Mesenteric fat pad (tissue), 1 donor: Measurements from ENCODE around the gene GPATCH8. TPM values are rescaled to one million over a fixed set of nuclear protein-coding genes. Genes with fewer than 3 reads are reported as not detected.
"Not testable (repeated sequence)": the region's sequence is repeated elsewhere in the genome, so short reads cannot be mapped to it uniquely, and the experiment has no call there.

Experiments
- DNase-seq: peaks from one replicate; pipeline ENCODE4 v3.0.0-alpha.2; 2020; ENCODE audit warnings: low spot score
- total RNA-seq: library from RNA; stranded (reverse); fragmentation: NEBNext Ultra II Directional; extraction: Animal tissue kit (Norgen Biotek cat#: 25700); gene quantifications from one replicate; pipeline ENCODE4 v1.2.1, GENCODE V29; 2021
- donor health status: DM: yes; HTN: yes; CAD: no.

The GPATCH8 gene
- total RNA-seq, 1 donor from 2014 or later, result 38.1 TPM

- DNase-seq, result no peak
Observed at GRCh38 chr17:44378171-44378705, 125.0 kb downstream of the GPATCH8 start.

DNA sequence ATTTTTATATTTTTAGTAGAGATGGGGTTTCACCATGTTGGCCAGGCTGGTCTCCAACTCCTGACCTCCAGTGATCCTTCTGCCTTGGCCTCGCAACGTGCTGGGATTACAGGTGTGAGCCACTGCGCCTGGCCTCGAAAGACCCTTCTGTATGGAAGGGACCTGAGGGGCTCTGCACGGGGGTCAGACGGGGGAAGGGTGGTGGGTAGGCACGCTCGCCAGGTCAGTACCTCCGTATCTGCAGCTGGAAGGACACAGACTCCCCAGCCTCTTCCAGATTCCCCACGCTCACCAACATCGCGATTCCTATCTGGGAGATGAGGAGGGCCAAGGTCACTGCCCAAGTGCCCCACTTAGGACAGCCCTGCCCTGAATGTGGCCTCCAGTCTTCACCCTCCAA lies 126.4 kb downstream of the GPATCH8 start:
- no peak for DNase-seq

DNA sequence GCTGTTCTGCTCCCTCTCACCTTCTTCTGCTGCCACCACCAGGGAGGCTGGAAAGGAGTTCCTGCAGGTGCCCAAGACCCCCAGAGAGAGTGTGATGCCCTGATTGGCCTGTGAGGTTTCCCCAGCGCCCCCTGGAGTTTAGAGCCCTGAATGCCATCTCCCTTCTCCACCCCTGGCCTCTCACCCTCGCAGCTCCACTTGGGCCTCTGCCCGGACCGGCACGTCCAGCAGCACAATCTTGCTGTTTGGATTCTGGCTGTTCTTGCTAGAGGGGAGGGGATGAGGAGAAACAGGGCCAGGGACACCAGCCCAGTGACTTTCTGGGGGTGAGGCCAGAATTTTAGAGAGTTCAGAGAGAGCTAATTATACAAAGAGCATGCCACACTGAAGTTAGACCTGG lies 127.1 kb downstream of the GPATCH8 start:
- no peak for DNase-seq

GRCh38 chr17:44375196-44376017 lies 127.8 kb downstream of the GPATCH8 start:
- no peak for DNase-seq

DNA sequence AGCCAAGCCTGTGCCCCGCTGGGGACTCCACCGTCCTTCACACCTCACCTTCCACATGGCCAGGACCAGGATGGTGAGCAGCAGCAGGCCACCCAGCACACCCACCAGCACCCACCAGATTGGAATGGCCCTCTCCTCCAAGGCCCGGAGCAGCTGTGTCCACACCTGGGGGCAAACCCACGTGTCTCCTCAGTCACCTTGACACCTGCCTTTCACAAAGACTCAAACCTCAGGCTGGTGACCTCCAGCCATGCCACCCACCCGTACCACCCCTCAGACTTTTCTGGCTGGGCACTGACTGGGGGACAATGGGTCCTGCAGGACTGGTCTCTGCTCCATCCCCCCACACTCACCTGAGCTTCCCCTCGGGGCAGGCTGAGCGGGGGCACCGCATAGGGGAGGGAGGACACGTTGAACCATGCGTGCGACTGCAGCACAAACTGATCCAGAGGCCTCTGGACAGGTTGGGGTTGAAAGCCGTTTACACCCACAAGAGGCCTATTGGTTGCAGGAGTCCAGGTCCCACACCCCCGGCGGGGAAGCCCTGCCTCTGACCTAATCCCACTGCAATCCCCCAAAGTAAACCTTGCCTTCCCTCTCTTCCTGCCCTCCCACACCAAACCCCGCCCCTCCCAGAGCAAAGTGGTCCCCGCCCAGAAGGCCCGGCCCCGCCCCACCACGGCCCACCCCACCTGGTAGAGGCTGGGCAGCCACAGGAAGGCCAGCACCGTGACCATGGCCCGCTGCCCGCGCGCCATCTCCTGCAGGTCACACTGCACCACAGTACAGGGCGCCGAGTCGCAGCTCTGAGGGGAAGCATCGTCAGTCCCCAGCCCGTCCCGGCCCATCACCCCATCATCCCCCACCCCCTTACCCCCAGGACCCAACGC lies 128.7 kb downstream of the GPATCH8 start:
- no peak for DNase-seq

DNA sequence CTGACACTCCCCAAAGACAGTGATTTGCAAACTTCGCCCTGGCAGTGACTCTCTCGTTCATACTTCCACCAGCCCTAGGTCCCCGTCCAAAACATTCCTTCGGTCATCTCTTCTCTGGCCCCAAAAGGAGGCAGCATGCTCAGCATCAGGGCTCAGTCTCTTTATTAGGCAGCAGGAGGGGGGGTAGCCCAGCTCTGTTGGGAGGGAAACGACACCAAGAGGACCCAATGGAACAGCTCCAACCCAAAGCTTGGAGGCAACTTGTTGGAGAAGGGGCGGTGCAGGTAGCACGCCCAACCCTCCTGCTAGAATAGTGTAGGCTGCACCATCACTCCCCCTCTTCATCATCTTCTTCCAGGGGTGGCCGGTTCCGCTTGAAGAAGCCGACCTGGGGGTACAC lies 131.2 kb downstream of the GPATCH8 start:
- no peak for DNase-seq

- DNase-seq, result not testable (repeated sequence)
Observed at GRCh38 chr17:44369414-44370023, 133.7 kb downstream of the GPATCH8 start.

DNA sequence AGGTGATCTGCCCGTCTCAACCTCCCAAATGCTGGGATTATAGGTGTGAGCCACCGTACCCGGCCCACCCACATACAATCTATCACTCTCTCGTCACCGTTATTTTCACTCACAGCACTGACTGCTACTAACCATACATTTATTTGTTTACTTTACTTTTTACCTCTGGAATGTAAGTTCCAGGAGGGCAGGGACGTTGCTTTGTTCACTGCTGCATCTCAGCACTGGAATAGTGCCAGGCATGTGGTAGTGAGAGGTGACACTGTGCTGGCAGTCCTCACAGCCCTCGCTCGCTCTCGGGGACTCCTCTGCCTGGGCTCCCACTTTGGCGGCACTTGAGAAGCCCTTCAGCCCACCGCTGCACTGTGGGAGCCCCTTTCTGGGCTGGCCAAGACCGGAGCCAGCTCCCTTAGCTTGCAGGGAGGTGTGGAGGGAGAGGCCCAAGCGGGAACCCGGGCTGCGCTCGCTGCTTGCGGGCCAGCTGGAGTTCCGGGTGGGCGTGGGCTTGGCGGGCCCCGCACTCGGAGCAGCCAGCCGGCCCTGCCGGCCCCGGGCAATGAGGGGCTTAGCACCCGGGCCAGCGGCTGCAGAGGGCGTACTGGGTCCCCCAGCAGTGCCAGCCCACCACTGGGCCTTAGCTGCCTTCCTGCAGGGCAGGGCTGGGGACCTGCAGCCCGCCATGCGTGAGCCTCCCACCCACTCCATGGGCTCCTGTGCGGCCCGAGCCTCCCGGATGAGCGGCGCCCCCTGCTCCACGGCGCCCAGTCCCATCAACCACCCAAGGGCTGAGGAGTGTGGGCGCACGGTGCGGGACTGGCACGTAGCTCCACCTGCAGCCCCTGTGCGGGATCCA lies 134.6 kb downstream of the GPATCH8 start:
- not testable (repeated sequence) for DNase-seq

DNA sequence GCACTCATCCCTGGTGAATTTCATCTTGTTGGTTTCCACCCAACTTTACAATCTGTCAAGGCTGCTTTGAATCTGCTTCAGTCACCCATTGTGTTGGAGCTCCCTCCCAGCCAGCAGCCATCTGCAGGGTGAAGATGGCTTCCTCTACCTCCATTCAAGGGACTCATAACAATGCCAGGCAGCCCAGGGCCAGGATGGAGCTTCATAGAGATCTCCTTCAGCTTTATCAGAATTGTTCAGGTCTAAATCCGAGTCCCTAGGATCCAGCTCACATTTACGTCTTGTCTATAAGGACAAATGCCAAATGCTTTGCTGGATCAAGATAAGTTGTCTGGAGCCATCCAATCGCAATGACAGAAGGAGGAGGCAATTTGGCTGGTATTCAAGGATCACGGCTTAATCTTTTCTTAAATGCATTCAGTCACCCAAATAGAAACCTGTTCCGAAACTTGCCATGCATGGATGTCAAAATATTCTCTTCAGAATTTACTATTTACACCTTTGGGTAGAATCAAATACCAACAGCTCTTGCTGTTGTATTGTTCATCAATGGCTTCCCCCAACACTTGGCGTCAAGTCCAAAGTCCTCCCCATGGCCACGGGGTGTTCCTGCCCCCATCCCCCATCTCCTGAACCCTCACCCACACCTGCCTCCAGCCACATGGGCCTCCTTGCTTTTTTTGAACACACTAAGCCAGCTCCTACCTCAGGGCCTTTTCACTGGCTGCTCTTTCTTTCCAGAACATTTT lies 135.8 kb downstream of the GPATCH8 start:
- DNase-seq, result no peak

- DNase-seq, result not testable (repeated sequence)
Observed at GRCh38 chr17:44365051-44365450, 138.2 kb downstream of the GPATCH8 start.

DNA sequence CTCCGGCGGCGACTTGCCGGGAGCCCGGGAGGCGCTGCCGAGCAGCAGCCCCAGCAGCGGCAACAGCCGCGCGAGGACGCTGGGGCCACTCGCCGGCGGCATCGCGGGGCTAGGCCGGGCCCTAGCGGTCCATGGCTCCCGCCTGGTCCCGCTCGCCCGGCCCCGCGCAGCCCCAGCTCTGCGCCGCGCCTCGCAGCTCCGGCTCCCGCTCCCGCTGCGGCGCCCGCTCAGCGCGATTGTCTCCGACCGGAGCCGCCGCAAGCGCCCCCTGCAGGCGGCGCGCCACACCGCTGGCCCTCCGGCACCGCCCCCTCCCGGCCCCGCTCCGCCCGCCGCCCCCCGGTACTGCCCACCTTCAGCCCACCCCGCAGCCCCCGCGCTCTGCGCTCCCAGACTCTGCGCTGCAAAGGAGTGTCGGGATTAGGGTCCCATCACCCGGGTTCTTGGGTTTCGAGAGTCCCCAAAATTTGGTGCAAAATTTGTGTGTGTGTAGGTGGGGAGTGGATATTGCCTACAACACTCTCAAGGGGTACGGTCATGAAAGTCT lies 139.5 kb downstream of the GPATCH8 start, which contains the start of gene FAM171A2:
Gene FAM171A2, minus strand, starts transcription at position 241 of the 547 bp plus-strand sequence. Its CDS starts 139 bp downstream, at position 102.
- no peak for DNase-seq

GRCh38 chr17:44362949-44363612 lies 140.1 kb downstream of the GPATCH8 start:
- DNase-seq, result no peak

DNA sequence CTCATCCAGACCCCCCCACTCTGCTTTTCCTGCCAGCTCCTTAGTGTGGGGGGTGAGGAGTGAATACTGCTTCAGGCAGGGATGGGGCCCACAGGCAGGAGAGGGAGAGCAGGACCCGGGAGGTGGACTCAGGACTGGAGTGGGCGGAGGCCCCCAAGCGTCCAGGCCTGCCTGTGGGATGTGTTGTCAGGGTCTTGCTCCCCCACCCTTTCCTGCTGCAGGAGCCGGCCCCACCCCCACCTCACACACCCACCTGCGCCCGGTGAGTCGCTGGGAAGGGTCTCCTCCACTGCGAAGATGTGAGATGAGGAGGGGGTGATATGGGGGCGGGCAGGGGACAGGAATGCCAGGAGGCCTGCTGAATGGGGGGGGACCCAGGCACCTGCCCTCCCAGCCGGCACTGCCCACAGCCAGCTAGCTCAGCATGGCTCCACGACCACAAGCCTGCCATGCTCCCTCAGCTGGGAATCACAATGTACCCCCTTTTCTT lies 140.7 kb downstream of the GPATCH8 start:
- DNase-seq, result no peak

GRCh38 chr17:44361292-44362260 lies 141.6 kb downstream of the GPATCH8 start:
- no peak for DNase-seq

- DNase-seq, result no peak
Observed at GRCh38 chr17:44360826-44361225, 142.4 kb downstream of the GPATCH8 start.

- DNase-seq, result no peak
Observed at GRCh38 chr17:44360144-44360533, 143.1 kb downstream of the GPATCH8 start.

GRCh38 chr17:44359458-44360143 lies 143.6 kb downstream of the GPATCH8 start:
- DNase-seq, result no peak
